GM12878 (cell line): ENCODE results near the gene PALD1. TPM values are rescaled to one million over a fixed set of nuclear protein-coding genes. Genes with fewer than 3 reads are reported as not detected.

Source experiments
- ATAC-seq: fragments of 200-7000 bp; cut with Tn5 transposase; 3 replicates; pipeline ENCODE4 v1.9.1; 2020; ENCODE audit warnings: mild to moderate bottlenecking, moderate library complexity
- BruUV-seq: library from RNA; stranded (reverse); fragments of 400-500 nt; replicated peaks from 2 replicates; lab custom pipeline; 2021; lab: Mats Ljungman, UMichigan
- CTCF ChIA-PET: fragments of 300-600 bp; sonication (Branson Sonifier 250); formaldehyde crosslinking; extraction: SDS; loops from one replicate; lab custom pipeline; 2021; ENCODE audit warnings: inconsistent platforms; lab: Yijun Ruan, JAX
- POLR2A ChIA-PET: fragments of 350-600 bp; formaldehyde crosslinking; extraction: SDS; loops from one replicate; lab custom pipeline; 2021; ENCODE audit warnings: inconsistent platforms; lab: Charles Lee
- RAD21 ChIA-PET: fragments of 300-600 bp; sonication (Branson Sonifier 250); formaldehyde crosslinking; loops from one replicate; lab custom pipeline; 2023; ENCODE audit warnings: antibody characterized with exemption; ENCODE audit not compliant: unreplicated experiment; lab: Charles Lee
- SMC1A ChIA-PET: fragments of 300-600 bp; sonication (Branson Sonifier 250); formaldehyde crosslinking; loops from one replicate; lab custom pipeline; 2023; ENCODE audit not compliant: unreplicated experiment, uncharacterized antibody; lab: Charles Lee
- DNase-seq: peaks from one replicate; pipeline ENCODE4 v3.0.0-alpha.2; 2011; ENCODE audit warnings: low read depth, low spot score
- FAIRE-seq: peaks from 3 replicates; lab custom pipeline; 2011; peaks lifted over from hg19 to GRCh38; lab: Jason Lieb, UNC
- H2AFZ ChIP-seq: 2 replicates; pipeline ENCODE4 v1.6.0; 2011; ENCODE audit warnings: low read depth, low read length, control low read depth; ENCODE audit not compliant: control insufficient read depth
- H3K27ac ChIP-seq: 2 replicates; pipeline ENCODE4 v1.5.1; 2011; ENCODE audit warnings: control low read depth; ENCODE audit not compliant: control insufficient read depth, insufficient read depth
- H3K27me3 ChIP-seq, 2 experiments: replicated peaks in 1 of 2; 2 replicates each; pipeline versions ENCODE4 v1.6.0 to v1.6.1; 2011; ENCODE audit warnings: low read length in 1 of 2; ENCODE audit not compliant: control insufficient read depth in 2 of 2, insufficient read depth in 2 of 2
- H3K36me3 ChIP-seq, 2 experiments: 2 replicates each; pipeline ENCODE4 v1.5.1; 2011; ENCODE audit warnings: low read length in 1 of 2; ENCODE audit not compliant: control insufficient read depth in 2 of 2, insufficient read depth in 2 of 2
- H3K4me1 ChIP-seq: 2 replicates; pipeline ENCODE4 v1.6.1; 2011; ENCODE audit warnings: mild to moderate bottlenecking, low read length, moderate library complexity, mixed read lengths; ENCODE audit not compliant: control insufficient read depth, insufficient read depth
- H3K4me2 ChIP-seq: 2 replicates; pipeline ENCODE4 v1.6.0; 2011; ENCODE audit warnings: control low read depth; ENCODE audit not compliant: control insufficient read depth, insufficient read depth
- H3K4me3 ChIP-seq: fragments of 200-600 bp; sonication (generic); 2 replicates; pipeline ENCODE4 v1.5.1; 2016
- H3K79me2 ChIP-seq: 2 replicates; pipeline ENCODE4 v1.6.0; 2011; ENCODE audit warnings: low read length; ENCODE audit not compliant: control insufficient read depth, insufficient read depth
- H3K9ac ChIP-seq: 2 replicates; pipeline ENCODE4 v1.8.0; 2011; ENCODE audit warnings: low read length, control low read depth, mixed read lengths; ENCODE audit not compliant: control insufficient read depth, insufficient read depth
- H3K9me3 ChIP-seq: replicated peaks from 3 replicates; pipeline ENCODE4 v1.5.1; 2011; ENCODE audit warnings: mild to moderate bottlenecking, low read length; ENCODE audit not compliant: control insufficient read depth, insufficient read depth
- H4K20me1 ChIP-seq: 2 replicates; pipeline ENCODE4 v1.6.0; 2011; ENCODE audit not compliant: control insufficient read depth, insufficient read depth
- KLF5 ChIP-seq: fragments of 450-650 bp; IDR thresholded peaks from 2 replicates; pipeline ENCODE4 v1.6.1; 2014; ENCODE audit warnings: mild to moderate bottlenecking; ENCODE audit not compliant: partially characterized antibody
- NFXL1 ChIP-seq: fragments of 450-650 bp; IDR thresholded peaks from 2 replicates; pipeline ENCODE4 v1.6.1; 2017; ENCODE audit warnings: antibody characterized with exemption, mild to moderate bottlenecking, borderline replicate concordance
- RCOR1 ChIP-seq: conservative IDR thresholded peaks from 2 replicates; pipeline ENCODE4 v1.6.1; 2012; ENCODE audit warnings: low read depth, low read length, improper control_type of control experiment
- RFX5 ChIP-seq: IDR thresholded peaks from 2 replicates; pipeline ENCODE4 v1.6.1; 2011; ENCODE audit warnings: low read depth, low read length, improper control_type of control experiment
- SKIL ChIP-seq: fragments of 450-650 bp; IDR thresholded peaks from 2 replicates; pipeline ENCODE4 v1.6.1; 2017; ENCODE audit warnings: mild to moderate bottlenecking, low read depth, inconsistent platforms; ENCODE audit not compliant: poor library complexity, severe bottlenecking
- SMAD5 ChIP-seq: IDR thresholded peaks from 2 replicates; pipeline ENCODE4 v1.6.1; 2016; ENCODE audit warnings: antibody characterized with exemption, low read depth
- SP1 ChIP-seq: IDR thresholded peaks from one replicate; pipeline ENCODE4 v1.6.1; 2011; ENCODE audit warnings: low read depth, low read length
- SUZ12 ChIP-seq: fragments of 200-600 bp; sonication (generic); IDR thresholded peaks from one replicate; pipeline ENCODE4 v1.6.1; 2018; ENCODE audit warnings: antibody characterized with exemption, mild to moderate bottlenecking; ENCODE audit not compliant: unreplicated experiment
- WGBS: methylation state at CpG from one replicate; pipeline ENCODE4 v1.1.6; 2016; ENCODE audit warnings: low lambda C conversion rate; ENCODE audit not compliant: insufficient replicate concordance, insufficient coverage; ENCODE audit errors: missing lambda C conversion rate; 5-methylcytosine and 5-hydroxymethylcytosine counted together
- in situ Hi-C: fragments of 300-500 bp; cut with MboI; formaldehyde crosslinking; loops from 9 replicates; pipeline ENCODE4 v1.14.3; 2018; ENCODE audit warnings: mixed read lengths
- intact Hi-C: fragments of 100-400 bp; cut with micrococcal nuclease; formaldehyde crosslinking; loops from one replicate; pipeline ENCODE4 v1.14.2; 2022; ENCODE audit not compliant: unreplicated experiment
- polyA plus RNA-seq, 11 experiments: library from polyadenylated mRNA; depleted of rRNA in 4 of 11; unstranded in 6 of 11; stranded (reverse) in 5 of 11; fragments of >200 nt; fragmentation: Nextera tagmentation in 4 of 11; fragmentation: Illumina TruSeq in 1 of 11; extraction: Ambion mirVana in 4 of 11; extraction: Trizol in 1 of 11; gene quantifications; 1 replicate in 1 of 11; 2 replicates in 10 of 11; pipeline versions ENCODE4 v1.2.1 to v1.2.3, GENCODE V29; 2011 to 2016; ENCODE audit warnings: inconsistent platforms in 2 of 11, missing spikeins in 2 of 11, low read depth in 1 of 11
- total RNA-seq, 4 experiments: library from RNA; depleted of rRNA in 3 of 4; stranded (reverse); fragments of >200 nt in 3 of 4; fragmentation: Illumina TruSeq in 1 of 4; extraction: Trizol in 1 of 4; gene quantifications; 2 replicates each; pipeline versions ENCODE4 v1.2.1 to v1.2.3, GENCODE V29; 2013 to 2021
- TF ChIP-seq, protein P1 (sequence below): IDR thresholded peaks from 2 replicates; pipeline ENCODE4 v1.6.1; 2011; ENCODE audit warnings: low read depth, mild to moderate bottlenecking, low read length, moderate library complexity, borderline replicate concordance; ENCODE audit errors: extremely low read depth

PALD1 gene
- total and polyA plus RNA-seq, 10 of the 15 experiments (the other 5 are each of a cell fraction or from before 2014, with no cell fraction given) = 0.43 to 20.9 (median 9.0) TPM

DNA sequence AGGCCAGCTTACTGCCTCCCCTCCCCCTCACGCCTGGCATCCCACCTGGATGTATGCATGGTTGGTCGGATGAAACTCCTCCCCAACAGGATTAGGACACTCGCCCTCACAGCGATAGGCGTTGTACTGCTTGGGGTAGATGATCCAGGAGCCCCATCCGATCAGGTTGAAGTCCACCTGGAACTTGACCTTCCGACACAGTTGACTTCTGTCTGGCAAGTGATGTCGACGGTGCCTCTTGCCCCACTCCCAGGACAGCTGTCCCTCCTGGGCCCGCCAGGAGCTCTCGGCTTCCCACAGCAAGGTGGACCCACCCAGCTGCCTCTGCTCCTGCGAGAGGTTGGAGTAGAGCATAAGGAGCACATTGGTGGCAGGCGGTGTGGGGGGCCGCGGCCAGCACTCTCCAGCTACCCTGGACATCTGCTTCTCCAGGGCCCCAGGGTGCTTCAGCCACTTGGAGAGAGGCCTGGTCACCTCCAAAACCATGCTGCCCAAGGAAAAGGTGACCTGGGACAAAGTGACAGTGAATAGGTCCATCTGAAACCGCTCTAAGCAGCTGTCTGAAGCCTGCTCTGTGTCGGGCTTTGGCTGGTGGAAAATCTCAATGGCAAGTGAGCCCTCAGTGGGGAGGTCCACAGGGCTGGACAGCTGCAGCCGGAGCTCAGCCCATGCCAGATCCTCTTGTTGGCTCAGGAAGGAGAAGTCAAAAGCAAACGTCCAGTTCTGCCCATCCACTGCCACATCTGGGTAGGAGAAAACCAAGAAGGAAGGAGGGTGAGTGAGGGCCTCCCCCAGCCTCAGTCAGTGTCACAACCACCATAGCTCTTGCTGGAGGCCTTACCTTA lies 43.1 kb upstream of the PALD1 start:
- Histone ChIP-seq H3K27ac (no peak overlapping the region), H3K9me3 (no peaks in the 10 kb centered on the region), H3K4me2 (no peak overlapping the region), H4K20me1 (no peaks in the 10 kb centered on the region), H3K79me2 (no peaks in the 10 kb centered on the region), H2AFZ (no peak overlapping the region), H3K4me1 (no peaks in the 10 kb centered on the region), H3K27me3 (peaks cover 3% of the 10 kb centered on the region in 2 experiments; a peak in 3 of 4 replicates), H3K9ac (no peak overlapping the region), H3K4me3 (no peak overlapping the region), H3K36me3 (no peaks in the 10 kb centered on the region; a peak in 1 of 4 replicates)
- in situ Hi-C loops = no loop called here
- FAIRE-seq (no peak), DNase-seq (no peak), ATAC-seq (no peak)
- CTCF ChIA-PET = interaction anchor here (0.9 kb wide), 1 partner anchor 214 kb away, joined by 3 read pairs; no protein-coding TSS in a partner anchor
- RAD21 ChIA-PET = no interaction called here
- SMC1A ChIA-PET = no interaction called here
- WGBS = 79% methylated on average over 19 of the region's 19 CpGs
- intact Hi-C loops = no loop called here
- BruUV-seq = no TSS peak
- POLR2A ChIA-PET = interaction anchor here (0.7 kb wide), 1 partner anchor 1032 kb away, joined by 7 read pairs; no protein-coding TSS in a partner anchor
- no peak for TF ChIP-seq NFXL1
- TF ChIP-seq SMAD5 = no peak
- no peak for TF ChIP-seq RFX5
- TF ChIP-seq, protein P1, sequence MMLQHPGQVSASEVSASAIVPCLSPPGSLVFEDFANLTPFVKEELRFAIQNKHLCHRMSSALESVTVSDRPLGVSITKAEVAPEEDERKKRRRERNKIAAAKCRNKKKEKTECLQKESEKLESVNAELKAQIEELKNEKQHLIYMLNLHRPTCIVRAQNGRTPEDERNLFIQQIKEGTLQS = no peak
- TF ChIP-seq KLF5 = no peak
- TF ChIP-seq SP1 = no peak
- no peak for TF ChIP-seq RCOR1
- TF ChIP-seq SUZ12 = no peak
- TF ChIP-seq SKIL = no peak
